GM18517 (cell line): Measurements from ENCODE around the gene DLEU7.

Experiments
- ATAC-seq: cut with Tn5 transposase; IDR thresholded peaks from one replicate; pipeline ENCODE4 v1.9.1; 2021; ENCODE audit warnings: mild to moderate bottlenecking, moderate library complexity; ENCODE audit not compliant: unreplicated experiment

Gene DLEU7

GRCh38 chr13:50797091-50797490 is 46.4 kb downstream of the DLEU7 start:
- ATAC-seq, result no peak

GRCh38 chr13:50796463-50796862 is 47.0 kb downstream of the DLEU7 start:
- ATAC-seq, result no peak

- ATAC-seq, result no peak
Observed at GRCh38 chr13:50794226-50794625, 49.3 kb downstream of the DLEU7 start.

- no peak for ATAC-seq
Observed at GRCh38 chr13:50793026-50793425, 50.5 kb downstream of the DLEU7 start.

- no peak for ATAC-seq
Observed at GRCh38 chr13:50788551-50789210, 54.8 kb downstream of the DLEU7 start.

- no peak for ATAC-seq
Observed at GRCh38 chr13:50787316-50788195, 55.9 kb downstream of the DLEU7 start.

GRCh38 chr13:50783717-50784290 is 59.7 kb downstream of the DLEU7 start:
- ATAC-seq, result no peak

- no peak for ATAC-seq
Observed at GRCh38 chr13:50783066-50783465, 60.4 kb downstream of the DLEU7 start.

GRCh38 chr13:50780201-50781015 is 63.1 kb downstream of the DLEU7 start:
- no peak for ATAC-seq

- no peak for ATAC-seq
Observed at GRCh38 chr13:50779443-50780200, 63.9 kb downstream of the DLEU7 start.
